HEK293 (cell line): ENCODE data around the gene LRRC59.

ENCODE experiments used
- CTCF ChIA-PET: fragments of 350-600 bp; formaldehyde crosslinking; extraction: SDS; loops from one replicate; lab custom pipeline; 2021; ENCODE audit warnings: antibody characterized with exemption; lab: Yijun Ruan, JAX
- POLR2A ChIA-PET: fragments of 300-600 bp; formaldehyde crosslinking; extraction: SDS; loops from one replicate; lab custom pipeline; 2020; ENCODE audit warnings: antibody characterized with exemption, inconsistent platforms; lab: Yijun Ruan, JAX
- H3K27ac ChIP-seq: fragments of 200-500 bp; sonication (Bioruptor generic); 2 replicates; pipeline ENCODE4 v1.5.1; 2014; ENCODE audit warnings: low read depth, low read length, control low read depth, inconsistent platforms; ENCODE audit errors: extremely low read depth
- H3K36me3 ChIP-seq, 2 experiments: fragments of 200-500 bp in 1 of 2; sonication (Bioruptor generic) in 1 of 2; 1 replicate in 1 of 2; 2 replicates in 1 of 2; pipeline ENCODE4 v1.5.1; 2014 to 2017; ENCODE audit warnings: inconsistent platforms in 2 of 2, low read length in 2 of 2; ENCODE audit not compliant: control insufficient read depth in 2 of 2, insufficient read depth in 1 of 2
- H3K4me1 ChIP-seq: fragments of 200-500 bp; sonication (Bioruptor generic); 2 replicates; pipeline ENCODE4 v1.5.1; 2014; ENCODE audit warnings: mild to moderate bottlenecking, low read length, inconsistent platforms; ENCODE audit not compliant: control insufficient read depth, insufficient read depth
- H3K4me3 ChIP-seq: 2 replicates; pipeline ENCODE4 v1.5.1; 2011; ENCODE audit warnings: low read depth, mild to moderate bottlenecking, control low read depth, low read length, moderate library complexity
- H3K9me3 ChIP-seq: fragments of 200-500 bp; sonication (Bioruptor generic); 2 replicates; pipeline ENCODE4 v1.5.1; 2014; ENCODE audit warnings: low read depth, low read length, inconsistent platforms; ENCODE audit not compliant: control insufficient read depth, insufficient read depth
- BCL11A ChIP-seq: fragments of 450-650 bp; formaldehyde crosslinking; IDR thresholded peaks from 2 replicates; pipeline ENCODE4 v1.5.1; 2016; ENCODE audit warnings: low read depth, missing biosample characterization, missing genetic modification characterization
- BCL11B ChIP-seq: fragments of 450-650 bp; formaldehyde crosslinking; IDR thresholded peaks from 2 replicates; pipeline ENCODE4 v1.5.1; 2016; ENCODE audit warnings: low read depth, missing biosample characterization, missing genetic modification characterization
- EGR2 ChIP-seq: fragments of 450-650 bp; formaldehyde crosslinking; IDR thresholded peaks from 2 replicates; pipeline ENCODE4 v1.5.1; 2016; ENCODE audit warnings: low read depth, missing biosample characterization, missing genetic modification characterization
- IKZF3 ChIP-seq: fragments of 450-650 bp; IDR thresholded peaks from 2 replicates; pipeline ENCODE4 v1.5.0; 2018; ENCODE audit warnings: missing biosample characterization, mild to moderate bottlenecking, missing genetic modification characterization, moderate library complexity
- KLF8 ChIP-seq: fragments of 450-650 bp; formaldehyde crosslinking; IDR thresholded peaks from 2 replicates; pipeline ENCODE4 v1.5.1; 2016; ENCODE audit warnings: missing biosample characterization, missing genetic modification characterization
- KLF9 ChIP-seq: fragments of 450-650 bp; formaldehyde crosslinking; IDR thresholded peaks from 2 replicates; pipeline ENCODE4 v1.5.1; 2016; ENCODE audit warnings: missing biosample characterization, missing genetic modification characterization, low read depth
- SP2 ChIP-seq: fragments of 450-650 bp; formaldehyde crosslinking; IDR thresholded peaks from 2 replicates; pipeline ENCODE4 v1.5.1; 2016; ENCODE audit warnings: missing biosample characterization, missing genetic modification characterization
- SP7 ChIP-seq: fragments of 450-650 bp; formaldehyde crosslinking; IDR thresholded peaks from 2 replicates; pipeline ENCODE4 v1.5.1; 2016; ENCODE audit warnings: missing biosample characterization, missing genetic modification characterization
- ZBTB17 ChIP-seq: fragments of 450-650 bp; formaldehyde crosslinking; IDR thresholded peaks from 2 replicates; pipeline ENCODE4 v1.5.1; 2016; ENCODE audit warnings: missing biosample characterization, missing genetic modification characterization
- ZBTB20 ChIP-seq: fragments of 450-650 bp; formaldehyde crosslinking; IDR thresholded peaks from 2 replicates; pipeline ENCODE4 v1.5.1; 2016; ENCODE audit warnings: missing biosample characterization, missing genetic modification characterization
- ZBTB8A ChIP-seq: fragments of 450-650 bp; formaldehyde crosslinking; IDR thresholded peaks from 2 replicates; pipeline ENCODE4 v1.5.1; 2016; ENCODE audit warnings: missing biosample characterization, missing genetic modification characterization
- ZIC2 ChIP-seq: fragments of 450-650 bp; formaldehyde crosslinking; IDR thresholded peaks from 2 replicates; pipeline ENCODE4 v1.5.1; 2016; ENCODE audit warnings: missing biosample characterization, missing genetic modification characterization
- ZNF248 ChIP-seq: fragments of 450-650 bp; formaldehyde crosslinking; IDR thresholded peaks from 2 replicates; pipeline ENCODE4 v1.5.1; 2017; ENCODE audit warnings: missing biosample characterization, missing genetic modification characterization
- ZNF391 ChIP-seq: fragments of 450-650 bp; formaldehyde crosslinking; IDR thresholded peaks from 2 replicates; pipeline ENCODE4 v1.5.1; 2016; ENCODE audit warnings: low read depth, missing biosample characterization, missing genetic modification characterization, borderline replicate concordance
- ZNF558 ChIP-seq: fragments of 450-650 bp; formaldehyde crosslinking; IDR thresholded peaks from 2 replicates; pipeline ENCODE4 v1.5.1; 2016; ENCODE audit warnings: missing biosample characterization, missing genetic modification characterization
- ZNF658 ChIP-seq: fragments of 450-650 bp; formaldehyde crosslinking; IDR thresholded peaks from 2 replicates; pipeline ENCODE4; 2016; ENCODE audit warnings: missing biosample characterization, missing genetic modification characterization
- TF ChIP-seq, protein P1 (sequence below): fragments of 450-650 bp; formaldehyde crosslinking; optimal IDR thresholded peaks from 2 replicates; pipeline ENCODE3; 2016; ENCODE audit warnings: missing biosample characterization, mild to moderate bottlenecking, missing genetic modification characterization
- TF ChIP-seq, protein P2 (sequence below): fragments of 450-650 bp; formaldehyde crosslinking; IDR thresholded peaks from 2 replicates; pipeline ENCODE4 v1.5.1; 2016; ENCODE audit warnings: missing biosample characterization, missing genetic modification characterization
- TF ChIP-seq, protein P3 (sequence below): fragments of 450-650 bp; formaldehyde crosslinking; IDR thresholded peaks from 2 replicates; pipeline ENCODE4 v1.5.1; 2016; ENCODE audit warnings: missing biosample characterization, missing genetic modification characterization
- TF ChIP-seq, protein P4 (sequence below): fragments of 450-650 bp; formaldehyde crosslinking; IDR thresholded peaks from 2 replicates; pipeline ENCODE4 v1.5.1; 2016; ENCODE audit warnings: missing biosample characterization, missing genetic modification characterization
- TF ChIP-seq, protein P5 (sequence below): fragments of 450-650 bp; formaldehyde crosslinking; IDR thresholded peaks from 2 replicates; pipeline ENCODE4 v1.5.1; 2016; ENCODE audit warnings: missing biosample characterization, missing genetic modification characterization

LRRC59 gene

DNA sequence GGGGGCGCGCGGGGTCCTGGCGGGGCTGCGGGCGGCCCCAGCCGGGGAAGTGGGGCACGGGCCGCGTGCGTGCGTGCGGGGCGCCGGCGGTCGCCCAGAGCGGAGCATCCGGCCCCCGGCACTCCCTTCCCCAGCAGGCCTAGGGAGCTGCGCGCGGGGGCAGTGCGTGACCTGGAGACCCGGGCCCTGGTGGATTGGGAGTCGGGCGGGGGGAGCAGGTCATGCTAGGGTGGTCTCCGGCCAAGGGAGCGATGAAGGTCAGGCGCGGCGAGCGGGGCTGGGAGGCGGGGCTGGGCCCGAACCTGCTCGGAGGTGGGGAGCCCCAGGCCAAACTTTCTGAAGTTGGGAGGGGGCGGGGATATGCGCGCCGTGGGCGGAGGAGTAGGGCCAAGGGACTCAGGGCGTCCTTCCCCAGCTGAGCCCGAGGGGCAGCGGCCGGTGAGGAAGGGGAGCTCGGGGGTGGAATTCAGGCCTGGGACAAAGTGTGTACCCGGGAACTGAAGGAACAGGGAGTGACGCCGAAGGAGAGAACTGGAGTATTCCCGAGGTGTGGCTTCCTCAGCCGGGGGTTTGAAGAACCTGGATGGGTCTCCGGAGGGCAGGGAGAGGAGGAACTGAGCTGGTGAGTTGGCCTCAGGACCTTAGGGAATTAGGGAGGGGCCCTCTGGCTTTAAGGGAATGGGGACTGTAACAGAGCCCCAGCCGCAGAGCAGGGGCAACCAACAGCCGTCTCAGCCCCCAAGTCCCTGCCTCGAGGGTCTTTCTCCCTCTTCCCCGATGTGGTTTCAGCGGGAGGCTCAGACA, 50.8 kb downstream of the LRRC59 start (continued):
- TF ChIP-seq, protein P1, sequence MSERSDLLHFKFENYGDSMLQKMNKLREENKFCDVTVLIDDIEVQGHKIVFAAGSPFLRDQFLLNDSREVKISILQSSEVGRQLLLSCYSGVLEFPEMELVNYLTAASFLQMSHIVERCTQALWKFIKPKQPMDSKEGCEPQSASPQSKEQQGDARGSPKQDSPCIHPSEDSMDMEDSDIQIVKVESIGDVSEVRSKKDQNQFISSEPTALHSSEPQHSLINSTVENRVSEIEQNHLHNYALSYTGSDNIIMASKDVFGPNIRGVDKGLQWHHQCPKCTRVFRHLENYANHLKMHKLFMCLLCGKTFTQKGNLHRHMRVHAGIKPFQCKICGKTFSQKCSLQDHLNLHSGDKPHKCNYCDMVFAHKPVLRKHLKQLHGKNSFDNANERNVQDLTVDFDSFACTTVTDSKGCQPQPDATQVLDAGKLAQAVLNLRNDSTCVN, result peak; percentile 76
- TF ChIP-seq ZNF558 (no peak), ZIC2 (tag by site-specific recombination) (peak; percentile 42; the same call in 1 of the 2 replicates), SP7 (tag by site-specific recombination) (0 out of 2 replicates have a peak, but pooled peaks have one; percentile 32), ZNF391 (tag by site-specific recombination) (0 out of 2 replicates have a peak, but pooled peaks have one; percentile 26), EGR2 (tag by site-specific recombination) (peak; percentile 84), KLF8 (tag by site-specific recombination) (peak; percentile 25; the same call in 1 of the 2 replicates), ZNF248 (tag by site-specific recombination) (no peak), ZNF658 (tag by site-specific recombination) (no peak), SP2 (tag by site-specific recombination) (peak; percentile 66), ZBTB8A (peak; percentile 34; the same call in 1 of the 2 replicates), KLF9 (peak; percentile 69), IKZF3 (tag by site-specific recombination) (peak; percentile 39; the same call in 1 of the 2 replicates)
- TF ChIP-seq, protein P2, sequence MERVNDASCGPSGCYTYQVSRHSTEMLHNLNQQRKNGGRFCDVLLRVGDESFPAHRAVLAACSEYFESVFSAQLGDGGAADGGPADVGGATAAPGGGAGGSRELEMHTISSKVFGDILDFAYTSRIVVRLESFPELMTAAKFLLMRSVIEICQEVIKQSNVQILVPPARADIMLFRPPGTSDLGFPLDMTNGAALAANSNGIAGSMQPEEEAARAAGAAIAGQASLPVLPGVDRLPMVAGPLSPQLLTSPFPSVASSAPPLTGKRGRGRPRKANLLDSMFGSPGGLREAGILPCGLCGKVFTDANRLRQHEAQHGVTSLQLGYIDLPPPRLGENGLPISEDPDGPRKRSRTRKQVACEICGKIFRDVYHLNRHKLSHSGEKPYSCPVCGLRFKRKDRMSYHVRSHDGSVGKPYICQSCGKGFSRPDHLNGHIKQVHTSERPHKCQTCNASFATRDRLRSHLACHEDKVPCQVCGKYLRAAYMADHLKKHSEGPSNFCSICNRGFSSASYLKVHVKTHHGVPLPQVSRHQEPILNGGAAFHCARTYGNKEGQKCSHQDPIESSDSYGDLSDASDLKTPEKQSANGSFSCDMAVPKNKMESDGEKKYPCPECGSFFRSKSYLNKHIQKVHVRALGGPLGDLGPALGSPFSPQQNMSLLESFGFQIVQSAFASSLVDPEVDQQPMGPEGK (tag by site-specific recombination), result peak; percentile 82
- TF ChIP-seq, protein P3, sequence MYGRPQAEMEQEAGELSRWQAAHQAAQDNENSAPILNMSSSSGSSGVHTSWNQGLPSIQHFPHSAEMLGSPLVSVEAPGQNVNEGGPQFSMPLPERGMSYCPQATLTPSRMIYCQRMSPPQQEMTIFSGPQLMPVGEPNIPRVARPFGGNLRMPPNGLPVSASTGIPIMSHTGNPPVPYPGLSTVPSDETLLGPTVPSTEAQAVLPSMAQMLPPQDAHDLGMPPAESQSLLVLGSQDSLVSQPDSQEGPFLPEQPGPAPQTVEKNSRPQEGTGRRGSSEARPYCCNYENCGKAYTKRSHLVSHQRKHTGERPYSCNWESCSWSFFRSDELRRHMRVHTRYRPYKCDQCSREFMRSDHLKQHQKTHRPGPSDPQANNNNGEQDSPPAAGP (tag by site-specific recombination), result 0 out of 2 replicates have a peak, but pooled peaks have one; percentile 31
- TF ChIP-seq, protein P4, sequence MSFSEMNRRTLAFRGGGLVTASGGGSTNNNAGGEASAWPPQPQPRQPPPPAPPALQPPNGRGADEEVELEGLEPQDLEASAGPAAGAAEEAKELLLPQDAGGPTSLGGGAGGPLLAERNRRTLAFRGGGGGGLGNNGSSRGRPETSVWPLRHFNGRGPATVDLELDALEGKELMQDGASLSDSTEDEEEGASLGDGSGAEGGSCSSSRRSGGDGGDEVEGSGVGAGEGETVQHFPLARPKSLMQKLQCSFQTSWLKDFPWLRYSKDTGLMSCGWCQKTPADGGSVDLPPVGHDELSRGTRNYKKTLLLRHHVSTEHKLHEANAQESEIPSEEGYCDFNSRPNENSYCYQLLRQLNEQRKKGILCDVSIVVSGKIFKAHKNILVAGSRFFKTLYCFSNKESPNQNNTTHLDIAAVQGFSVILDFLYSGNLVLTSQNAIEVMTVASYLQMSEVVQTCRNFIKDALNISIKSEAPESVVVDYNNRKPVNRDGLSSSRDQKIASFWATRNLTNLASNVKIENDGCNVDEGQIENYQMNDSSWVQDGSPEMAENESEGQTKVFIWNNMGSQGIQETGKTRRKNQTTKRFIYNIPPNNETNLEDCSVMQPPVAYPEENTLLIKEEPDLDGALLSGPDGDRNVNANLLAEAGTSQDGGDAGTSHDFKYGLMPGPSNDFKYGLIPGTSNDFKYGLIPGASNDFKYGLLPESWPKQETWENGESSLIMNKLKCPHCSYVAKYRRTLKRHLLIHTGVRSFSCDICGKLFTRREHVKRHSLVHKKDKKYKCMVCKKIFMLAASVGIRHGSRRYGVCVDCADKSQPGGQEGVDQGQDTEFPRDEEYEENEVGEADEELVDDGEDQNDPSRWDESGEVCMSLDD (tag by site-specific recombination), result peak; percentile 69; the same call in 1 of the 2 replicates

DNA sequence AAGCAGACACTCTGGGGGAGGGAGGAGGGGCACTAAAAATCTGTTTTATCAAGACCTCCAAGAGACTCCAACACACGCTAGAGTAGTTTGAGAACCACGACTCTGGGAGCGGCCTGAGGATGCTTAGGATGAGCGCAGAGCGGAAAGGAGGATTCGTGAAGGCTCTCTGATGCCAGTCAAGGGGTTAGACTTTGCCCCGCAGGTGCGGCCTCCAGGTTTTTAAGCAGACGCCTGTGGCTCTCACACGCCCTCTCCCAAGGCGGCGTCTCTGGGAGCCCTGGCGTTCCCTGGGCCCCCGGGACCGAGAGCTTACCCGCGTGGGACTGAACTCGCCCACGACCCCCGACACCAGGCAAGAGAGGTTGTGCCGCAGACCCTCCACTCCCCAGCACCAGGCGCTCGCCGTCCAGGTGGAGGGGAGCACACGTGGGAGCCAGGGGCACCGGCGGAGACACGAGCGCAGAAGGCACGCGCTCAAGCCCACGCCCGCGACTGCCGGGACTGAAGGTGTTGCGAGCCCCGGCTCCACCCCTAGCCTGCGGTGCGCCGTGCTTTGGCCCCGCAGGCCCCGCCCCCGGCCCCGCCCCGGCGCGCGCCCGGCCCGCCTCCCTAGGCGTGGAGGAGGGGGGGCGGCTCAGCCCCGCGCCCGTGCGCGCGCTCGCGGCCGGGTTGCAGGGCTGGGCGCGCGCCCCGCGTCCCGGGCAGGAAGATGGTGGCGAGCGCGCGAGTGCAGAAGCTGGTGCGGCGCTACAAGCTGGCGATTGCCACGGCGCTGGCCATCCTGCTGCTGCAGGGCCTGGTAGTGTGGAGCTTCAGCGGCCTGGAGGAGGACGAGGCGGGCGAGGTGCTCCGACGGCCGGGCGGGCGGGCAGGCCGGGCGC, 51.7 kb downstream of the LRRC59 start, which contains the start of gene XYLT2:
Gene XYLT2, plus strand, starts transcription at position 695 of the 881 bp plus-strand sequence. Its CDS starts 15 bp downstream, at position 710.
- CTCF ChIA-PET, result interaction anchor here (0.6 to 4.2 kb wide), 5 partner anchors 12 to 148 kb away, joined by 3 to 39 read pairs (median 3); no protein-coding TSS in a partner anchor
- H3K27ac ChIP-seq, result peak within 1 kb of the TSS; percentile 83; the same call in 1 of the 2 replicates
- H3K4me1 ChIP-seq, result peaks cover 11% of the 10 kb centered on the region
- TF ChIP-seq BCL11A (tag by site-specific recombination) (no peak), ZBTB20 (tag by site-specific recombination) (peak; percentile 13; the same call in 1 of the 2 replicates), ZBTB17 (tag by site-specific recombination) (peak; percentile 75), BCL11B (tag by site-specific recombination) (no peak)
- TF ChIP-seq, protein P3 (tag by site-specific recombination), result peak; percentile 28; the same call in 1 of the 2 replicates
- TF ChIP-seq, protein P5, sequence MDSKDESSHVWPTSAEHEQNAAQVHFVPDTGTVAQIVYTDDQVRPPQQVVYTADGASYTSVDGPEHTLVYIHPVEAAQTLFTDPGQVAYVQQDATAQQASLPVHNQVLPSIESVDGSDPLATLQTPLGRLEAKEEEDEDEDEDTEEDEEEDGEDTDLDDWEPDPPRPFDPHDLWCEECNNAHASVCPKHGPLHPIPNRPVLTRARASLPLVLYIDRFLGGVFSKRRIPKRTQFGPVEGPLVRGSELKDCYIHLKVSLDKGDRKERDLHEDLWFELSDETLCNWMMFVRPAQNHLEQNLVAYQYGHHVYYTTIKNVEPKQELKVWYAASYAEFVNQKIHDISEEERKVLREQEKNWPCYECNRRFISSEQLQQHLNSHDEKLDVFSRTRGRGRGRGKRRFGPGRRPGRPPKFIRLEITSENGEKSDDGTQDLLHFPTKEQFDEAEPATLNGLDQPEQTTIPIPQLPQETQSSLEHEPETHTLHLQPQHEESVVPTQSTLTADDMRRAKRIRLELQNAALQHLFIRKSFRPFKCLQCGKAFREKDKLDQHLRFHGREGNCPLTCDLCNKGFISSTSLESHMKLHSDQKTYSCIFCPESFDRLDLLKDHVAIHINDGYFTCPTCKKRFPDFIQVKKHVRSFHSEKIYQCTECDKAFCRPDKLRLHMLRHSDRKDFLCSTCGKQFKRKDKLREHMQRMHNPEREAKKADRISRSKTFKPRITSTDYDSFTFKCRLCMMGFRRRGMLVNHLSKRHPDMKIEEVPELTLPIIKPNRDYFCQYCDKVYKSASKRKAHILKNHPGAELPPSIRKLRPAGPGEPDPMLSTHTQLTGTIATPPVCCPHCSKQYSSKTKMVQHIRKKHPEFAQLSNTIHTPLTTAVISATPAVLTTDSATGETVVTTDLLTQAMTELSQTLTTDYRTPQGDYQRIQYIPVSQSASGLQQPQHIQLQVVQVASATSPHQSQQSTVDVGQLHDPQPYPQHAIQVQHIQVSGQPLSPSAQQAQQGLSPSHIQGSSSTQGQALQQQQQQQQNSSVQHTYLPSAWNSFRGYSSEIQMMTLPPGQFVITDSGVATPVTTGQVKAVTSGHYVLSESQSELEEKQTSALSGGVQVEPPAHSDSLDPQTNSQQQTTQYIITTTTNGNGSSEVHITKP (tag by site-specific recombination), result peak; percentile 70

More for the DNA sequence above, 51.7 kb downstream of the LRRC59 start, which contains the start of gene XYLT2:
- POLR2A ChIA-PET, result interaction anchor here (0.5 to 2.0 kb wide), 9 partner anchors 10 to 259 kb away, joined by 3 to 10 read pairs (median 5); partner anchors contain the start of genes EME1 and MRPL27
- H3K36me3 ChIP-seq, result peaks cover 0 to 6% of the 10 kb centered on the region in 2 experiments; a peak in 1 of 3 replicates
- peak within 1 kb of the TSS; percentile 88 for H3K4me3 ChIP-seq
- no peaks in the 10 kb centered on the region for H3K9me3 ChIP-seq
